Smooth muscle cell (in vitro differentiated cells): ENCODE data around the gene PEAR1. TPM values are rescaled to one million over a fixed set of nuclear protein-coding genes. Genes with fewer than 3 reads are reported as not detected.

Experiments
- DNase-seq: peaks from one replicate; lab custom pipeline; 2025; ENCODE audit not compliant: unreplicated experiment; lab: John Stamatoyannopoulos, UW
- H2AFZ ChIP-seq: fragments of 200-600 bp; sonication (generic); 2 replicates; pipeline ENCODE4 v1.6.0; 2016; ENCODE audit warnings: antibody characterized with exemption, low read depth, mild to moderate bottlenecking
- H3F3A ChIP-seq: fragments of 200-600 bp; sonication (generic); 2 replicates; pipeline ENCODE4 v1.6.0; 2017; ENCODE audit warnings: antibody characterized with exemption, low read depth
- H3K27ac ChIP-seq: fragments of 200-600 bp; sonication (generic); 2 replicates; pipeline ENCODE4 v1.5.1; 2016; ENCODE audit warnings: low read depth, mild to moderate bottlenecking
- H3K27me3 ChIP-seq: fragments of 200-600 bp; sonication (generic); 2 replicates; pipeline ENCODE4 v1.6.1; 2016; ENCODE audit warnings: low read depth, mild to moderate bottlenecking
- H3K36me3 ChIP-seq: fragments of 200-600 bp; sonication (generic); 2 replicates; pipeline ENCODE4 v1.5.1; 2016; ENCODE audit warnings: low read depth
- H3K4me1 ChIP-seq: fragments of 200-600 bp; sonication (generic); 2 replicates; pipeline ENCODE4 v1.5.1; 2016; ENCODE audit warnings: low read depth
- H3K4me2 ChIP-seq: fragments of 200-600 bp; sonication (generic); 2 replicates; pipeline ENCODE4 v1.6.0; 2016; ENCODE audit warnings: mild to moderate bottlenecking
- H3K4me3 ChIP-seq: fragments of 200-600 bp; sonication (generic); 2 replicates; pipeline ENCODE4 v1.5.1; 2016; ENCODE audit warnings: mild to moderate bottlenecking
- H3K79me2 ChIP-seq: fragments of 200-600 bp; sonication (generic); 2 replicates; pipeline ENCODE4 v1.6.0; 2016; ENCODE audit warnings: low read depth, mild to moderate bottlenecking
- H3K9ac ChIP-seq: fragments of 200-600 bp; sonication (generic); 2 replicates; pipeline ENCODE4 v1.6.0; 2016; ENCODE audit warnings: low read depth
- H3K9me3 ChIP-seq: fragments of 200-600 bp; sonication (generic); replicated peaks from 2 replicates; pipeline ENCODE4 v1.5.1; 2016; ENCODE audit warnings: low read depth
- H4K20me1 ChIP-seq: fragments of 200-600 bp; sonication (generic); 2 replicates; pipeline ENCODE4 v1.6.0; 2016; ENCODE audit warnings: low read depth
- CTCF ChIP-seq: fragments of 200-600 bp; sonication (generic); IDR thresholded peaks from 2 replicates; pipeline ENCODE4 v1.5.1; 2017; ENCODE audit warnings: borderline replicate concordance, mild to moderate bottlenecking, antibody characterized with exemption; ENCODE audit not compliant: insufficient read depth, poor library complexity, severe bottlenecking
- WGBS: methylation state at CpG from one replicate; pipeline ENCODE4 v1.1.7; 2016; ENCODE audit warnings: low lambda C conversion rate; 5-methylcytosine and 5-hydroxymethylcytosine counted together
- polyA plus RNA-seq: library from polyadenylated mRNA; unstranded; fragments of >200 nt; fragmentation: Nextera tagmentation; extraction: Ambion mirVana; gene quantifications from 2 replicates; pipeline ENCODE4 v1.2.1, GENCODE V29; 2016
- total RNA-seq: library from RNA; depleted of rRNA; stranded (reverse); fragments of >200 nt; gene quantifications from 2 replicates; pipeline ENCODE4 v1.2.3, GENCODE V29; 2014

Gene PEAR1
- total and polyA plus RNA-seq, 2 experiments from 2014 or later, result 2.3 to 3.7 TPM

GRCh38 chr1:156859523-156860112, 33.9 kb upstream of the PEAR1 start:
- peaks cover 4% of the 10 kb centered on the region for H3F3A ChIP-seq
- no peak for DNase-seq
- no peak overlapping the region for H3K9ac ChIP-seq

GRCh38 chr1:156860113-156860627, 33.3 kb upstream of the PEAR1 start:
- peak; percentile 30 for DNase-seq
- Histone ChIP-seq H3K4me1 (peaks cover 29% of the 10 kb centered on the region), H3K4me3 (peak overlapping the region; percentile 57), H3K9me3 (no peaks in the 10 kb centered on the region), H4K20me1 (no peaks in the 10 kb centered on the region), H3F3A (peaks cover 4% of the 10 kb centered on the region), H2AFZ (peak overlapping the region; percentile 67), H3K27me3 (peaks cover 14% of the 10 kb centered on the region), H3K4me2 (peak overlapping the region; percentile 96), H3K79me2 (no peaks in the 10 kb centered on the region), H3K9ac (no peak overlapping the region), H3K36me3 (no peaks in the 10 kb centered on the region), H3K27ac (no peak overlapping the region)
- WGBS, result 1% methylated on average over 33 of the region's 35 CpGs
- peak; percentile 73 for TF ChIP-seq CTCF

More at GRCh38 chr1:156859523-156860112, 33.9 kb upstream of the PEAR1 start:
- H3K36me3 ChIP-seq, result no peaks in the 10 kb centered on the region
- peak overlapping the region; percentile 57 for H3K4me3 ChIP-seq
- H3K27ac ChIP-seq, result no peak overlapping the region
- H3K79me2 ChIP-seq, result no peaks in the 10 kb centered on the region
- H2AFZ ChIP-seq, result peak overlapping the region; percentile 67
- peak overlapping the region; percentile 96 for H3K4me2 ChIP-seq
- H4K20me1 ChIP-seq, result no peaks in the 10 kb centered on the region
- TF ChIP-seq CTCF, result no peak
- no peaks in the 10 kb centered on the region for H3K9me3 ChIP-seq
- H3K4me1 ChIP-seq, result peaks cover 29% of the 10 kb centered on the region
- 6% methylated on average over 32 of the region's 33 CpGs for WGBS
- H3K27me3 ChIP-seq, result peaks cover 14% of the 10 kb centered on the region

- Histone ChIP-seq H3K9me3 (no peaks in the 10 kb centered on the region), H3K4me1 (peaks cover 29% of the 10 kb centered on the region), H3K36me3 (no peaks in the 10 kb centered on the region), H3K9ac (no peak within 1 kb of the TSS), H3K4me3 (peak within 1 kb of the TSS; percentile 57), H3F3A (peaks cover 4% of the 10 kb centered on the region), H2AFZ (peak within 1 kb of the TSS; percentile 67), H3K27ac (no peak within 1 kb of the TSS), H3K79me2 (no peaks in the 10 kb centered on the region), H3K27me3 (peaks cover 14% of the 10 kb centered on the region), H3K4me2 (peak within 1 kb of the TSS; percentile 96), H4K20me1 (no peaks in the 10 kb centered on the region)
- WGBS, result 9% methylated on average over 38 of the region's 69 CpGs
- TF ChIP-seq CTCF, result no peak
- DNase-seq, result peak; percentile 30
Observed at GRCh38 chr1:156860628-156861423, 32.7 kb upstream of the PEAR1 start, which contains the start of gene NTRK1. Gene NTRK1, plus strand, starts transcription at chr1:156860865. Its CDS starts 70 bp downstream, at chr1:156860935.
